IPS-20b (cell line): ENCODE measurements around the gene MAFG.
"Not testable (repeated sequence)": the region's sequence is repeated elsewhere in the genome, so short reads cannot be mapped to it uniquely, and the experiment has no call there.

ENCODE experiments used
- H3K27ac ChIP-seq: one replicate; pipeline ENCODE4 v1.5.1; 2013; ENCODE audit warnings: low read length
- H3K27me3 ChIP-seq: 2 replicates; pipeline ENCODE4 v1.6.1; 2013; ENCODE audit warnings: mild to moderate bottlenecking, low read length, inconsistent platforms; ENCODE audit not compliant: insufficient read depth
- H3K36me3 ChIP-seq: 2 replicates; pipeline ENCODE4 v1.6.1; 2013; ENCODE audit warnings: low read depth, mild to moderate bottlenecking, inconsistent platforms, low read length, moderate library complexity; ENCODE audit not compliant: insufficient read depth
- H3K4me1 ChIP-seq: 2 replicates; pipeline ENCODE4 v1.6.1; 2013; ENCODE audit warnings: mild to moderate bottlenecking, control low read depth, inconsistent platforms, low read length, moderate library complexity; ENCODE audit not compliant: insufficient read depth
- H3K4me3 ChIP-seq: 2 replicates; pipeline ENCODE4 v1.5.1; 2013; ENCODE audit warnings: mild to moderate bottlenecking, low read length, inconsistent platforms
- H3K9ac ChIP-seq: 2 replicates; pipeline ENCODE4 v1.6.1; 2013; ENCODE audit warnings: low read depth, mild to moderate bottlenecking, inconsistent platforms, low read length, moderate library complexity
- H3K9me3 ChIP-seq: 2 replicates; pipeline ENCODE4 v1.6.1; 2013; ENCODE audit warnings: mild to moderate bottlenecking, low read depth, low read length, inconsistent platforms; ENCODE audit not compliant: insufficient read depth

The MAFG gene

GRCh38 chr17:81923302-81924260 lies 4.0 kb downstream of the MAFG start:
- Histone ChIP-seq H3K9me3 (no peaks in the 10 kb centered on the region), H3K9ac (peak overlapping the region; percentile 75; the same call in 1 of the 2 replicates), H3K4me1 (peaks cover 16% of the 10 kb centered on the region; the same call in 1 of the 2 replicates), H3K36me3 (peaks cover 39% of the 10 kb centered on the region), H3K27me3 (peaks cover 6% of the 10 kb centered on the region), H3K4me3 (peak overlapping the region; percentile 55; the same call in 1 of the 2 replicates), H3K27ac (peak overlapping the region; percentile 76)

GRCh38 chr17:81922566-81923301 lies 4.8 kb downstream of the MAFG start:
- peaks cover 16% of the 10 kb centered on the region; the same call in 1 of the 2 replicates for H3K4me1 ChIP-seq
- no peak overlapping the region for H3K27ac ChIP-seq
- no peaks in the 10 kb centered on the region for H3K27me3 ChIP-seq
- H3K9me3 ChIP-seq = no peaks in the 10 kb centered on the region
- H3K9ac ChIP-seq = peak overlapping the region; percentile 75; the same call in 1 of the 2 replicates
- peaks cover 39% of the 10 kb centered on the region for H3K36me3 ChIP-seq
- H3K4me3 ChIP-seq = no peak overlapping the region; the same call in 1 of the 2 replicates

DNA sequence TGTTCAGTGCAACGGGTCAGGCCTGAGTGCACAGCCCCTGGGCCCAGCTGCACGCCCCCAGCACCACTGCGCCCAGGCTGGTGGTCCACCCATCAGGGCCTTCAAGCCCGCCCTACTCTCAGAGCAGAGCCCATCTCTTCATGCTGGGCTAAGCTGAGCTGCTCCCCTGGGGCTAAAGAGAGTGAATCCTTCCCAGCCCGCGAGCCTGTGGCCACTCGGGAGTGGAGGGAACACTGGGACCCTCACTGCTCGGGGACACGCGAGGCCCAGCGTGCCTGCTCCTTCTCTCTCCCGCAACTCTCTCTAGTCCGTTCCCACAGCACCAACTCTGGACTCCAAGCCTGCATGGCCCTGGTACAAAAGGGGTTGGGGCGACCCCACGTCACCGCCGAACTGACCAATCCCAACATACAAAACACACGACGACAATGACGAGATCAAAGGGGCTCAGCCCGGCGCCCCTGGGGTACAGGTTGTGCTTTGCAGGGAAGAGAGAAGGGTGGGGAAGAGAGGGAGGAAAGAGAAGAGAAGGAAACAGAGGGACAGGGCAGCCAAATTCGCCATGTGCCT lies 5.5 kb downstream of the MAFG start:
- Histone ChIP-seq H3K4me1 (peaks cover 17% of the 10 kb centered on the region; the same call in 1 of the 2 replicates), H3K36me3 (peaks cover 39% of the 10 kb centered on the region), H3K9me3 (no peaks in the 10 kb centered on the region), H3K9ac (no peak overlapping the region), H3K4me3 (no peak overlapping the region), H3K27ac (no peak overlapping the region), H3K27me3 (no peaks in the 10 kb centered on the region)

GRCh38 chr17:81921537-81921862 lies 6.0 kb downstream of the MAFG start:
- peaks cover 39% of the 10 kb centered on the region for H3K36me3 ChIP-seq
- H3K4me1 ChIP-seq = peaks cover 21% of the 10 kb centered on the region; the same call in 1 of the 2 replicates
- no peaks in the 10 kb centered on the region for H3K27me3 ChIP-seq
- H3K4me3 ChIP-seq = no peak overlapping the region
- H3K9me3 ChIP-seq = no peaks in the 10 kb centered on the region
- H3K27ac ChIP-seq = no peak overlapping the region
- H3K9ac ChIP-seq = no peak overlapping the region

DNA sequence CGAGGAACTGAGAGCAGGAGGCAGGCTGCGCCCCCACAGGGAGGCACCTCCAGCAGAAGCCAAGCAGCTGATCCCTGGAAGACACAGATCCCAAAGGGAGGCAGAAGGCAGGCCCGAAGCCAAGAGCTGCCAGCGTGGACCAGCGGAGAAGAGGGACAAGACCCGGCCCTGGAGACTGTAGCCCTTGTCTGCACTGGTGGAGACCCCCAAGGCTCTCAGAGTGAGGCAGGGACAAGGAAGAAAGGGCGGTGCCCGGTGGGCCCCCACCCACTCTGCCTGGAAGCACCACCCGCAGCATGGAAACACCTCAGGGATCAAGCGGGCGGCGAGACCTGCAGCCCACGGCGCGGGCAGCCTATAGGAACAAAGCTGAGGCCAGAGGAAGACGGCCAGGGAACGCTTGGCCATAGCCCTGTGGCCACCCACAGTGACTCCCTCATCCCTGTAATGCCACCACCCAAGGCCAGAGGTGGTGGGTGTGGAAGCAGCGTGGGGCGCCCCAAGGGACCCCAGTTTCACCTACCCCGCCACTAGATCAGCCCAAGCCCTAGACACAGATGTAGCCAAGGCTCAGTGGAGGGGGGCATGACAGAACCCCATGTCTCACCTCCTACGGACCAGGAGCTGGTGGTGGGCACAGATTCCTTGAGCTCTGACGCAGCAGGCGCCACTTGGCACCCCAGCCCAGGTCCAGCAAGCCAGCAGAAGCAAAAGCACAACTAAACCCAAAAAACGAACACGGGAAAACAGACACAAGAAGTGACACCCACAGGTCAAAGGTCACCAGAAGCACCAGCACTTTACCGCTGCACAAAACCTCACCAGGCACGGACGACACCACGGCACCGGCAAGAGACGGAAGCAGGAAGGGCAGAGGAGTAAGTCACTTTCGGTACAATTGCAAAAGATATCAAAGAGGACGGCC lies 6.7 kb downstream of the MAFG start:
- Histone ChIP-seq H3K27ac (no peak overlapping the region), H3K27me3 (no peaks in the 10 kb centered on the region), H3K4me3 (no peak overlapping the region), H3K9me3 (no peaks in the 10 kb centered on the region), H3K36me3 (peaks cover 39% of the 10 kb centered on the region), H3K4me1 (peaks cover 21% of the 10 kb centered on the region; the same call in 1 of the 2 replicates), H3K9ac (no peak overlapping the region)

GRCh38 chr17:81918832-81919545 lies 8.5 kb downstream of the MAFG start:
- Histone ChIP-seq H3K27ac (no peak overlapping the region), H3K36me3 (peaks cover 55% of the 10 kb centered on the region), H3K4me3 (no peak overlapping the region), H3K9ac (no peak overlapping the region), H3K9me3 (no peaks in the 10 kb centered on the region), H3K4me1 (peaks cover 10% of the 10 kb centered on the region; the same call in 1 of the 2 replicates), H3K27me3 (no peaks in the 10 kb centered on the region)

- H3K27ac ChIP-seq, H3K27me3 ChIP-seq, H3K9me3 ChIP-seq, H3K9ac ChIP-seq, H3K4me1 ChIP-seq: not testable (repeated sequence)
- peaks cover 62% of the 10 kb centered on the region for H3K36me3 ChIP-seq
- H3K4me3 ChIP-seq = peak overlapping the region; percentile 42; the same call in 1 of the 2 replicates
Measured at GRCh38 chr17:81918333-81918669, 9.2 kb downstream of the MAFG start.

GRCh38 chr17:81917565-81918332 lies 9.8 kb downstream of the MAFG start, which contains the start of gene SIRT7:
Gene SIRT7 (minus strand): TSS chr17:81918176. CDS start chr17:81918131, 45 bp downstream.
- H3K4me3 ChIP-seq = peak within 1 kb of the TSS; percentile 64
- H3K4me1 ChIP-seq = peaks cover 6% of the 10 kb centered on the region; the same call in 1 of the 2 replicates
- H3K27me3 ChIP-seq = no peaks in the 10 kb centered on the region
- H3K36me3 ChIP-seq = peaks cover 66% of the 10 kb centered on the region
- H3K27ac ChIP-seq = no peak within 1 kb of the TSS
- no peaks in the 10 kb centered on the region for H3K9me3 ChIP-seq
- peak within 1 kb of the TSS; percentile 50; the same call in 1 of the 2 replicates for H3K9ac ChIP-seq

DNA sequence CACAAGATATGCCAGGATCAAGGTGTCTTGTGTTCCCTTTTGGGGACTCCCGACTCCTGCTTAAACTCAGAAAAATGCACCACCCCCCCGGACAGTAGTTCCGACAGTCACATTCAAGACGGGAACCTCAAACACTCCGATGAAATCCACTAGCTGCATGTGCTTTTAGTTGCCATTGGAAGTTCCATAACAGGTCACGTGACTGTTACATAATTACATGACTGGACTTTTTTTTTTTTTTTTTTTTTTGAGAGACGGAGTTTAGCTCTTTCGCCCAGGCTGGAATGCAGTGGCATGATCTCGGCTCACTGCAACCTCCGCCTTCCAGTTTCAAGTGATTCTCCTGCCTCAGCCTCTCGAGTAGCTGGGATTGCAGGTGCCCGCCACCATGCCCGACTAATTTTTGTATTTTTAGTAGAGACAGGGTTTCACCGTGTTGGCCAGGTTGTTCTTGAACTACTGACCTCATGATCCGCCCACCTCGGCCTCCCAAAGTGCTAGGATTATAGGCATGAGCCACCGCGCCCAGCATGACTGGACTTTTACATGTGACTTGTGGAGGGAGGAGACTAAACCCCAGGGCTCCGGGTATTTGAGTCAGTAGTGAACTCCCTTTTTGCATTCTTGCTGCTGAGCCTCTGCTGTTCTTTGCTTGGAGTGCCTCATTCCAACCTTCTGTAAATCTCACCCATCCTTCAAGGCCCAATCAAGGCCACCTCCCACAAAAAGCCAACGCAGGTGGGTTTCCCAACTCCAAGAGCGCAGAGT lies 11.1 kb downstream of the MAFG start:
- peaks cover 6% of the 10 kb centered on the region; the same call in 1 of the 2 replicates for H3K4me1 ChIP-seq
- H3K9me3 ChIP-seq = no peaks in the 10 kb centered on the region
- no peak overlapping the region for H3K9ac ChIP-seq
- H3K4me3 ChIP-seq = peak overlapping the region; percentile 64; the same call in 1 of the 2 replicates
- no peaks in the 10 kb centered on the region for H3K27me3 ChIP-seq
- H3K27ac ChIP-seq = no peak overlapping the region
- H3K36me3 ChIP-seq = peaks cover 55% of the 10 kb centered on the region
